GM18519 (cell line): ENCODE measurements around the gene PARP8.
A peak's percentile ranks its signal among the peaks of the same experiment; 100 is the strongest.
"Not testable (repeated sequence)": the region's sequence is repeated elsewhere in the genome, so short reads cannot be mapped to it uniquely, and the experiment has no call there.

Source experiments
- ATAC-seq: cut with Tn5 transposase; IDR thresholded peaks from one replicate; pipeline ENCODE4 v1.9.1; 2021; ENCODE audit warnings: mild to moderate bottlenecking, moderate library complexity; ENCODE audit not compliant: unreplicated experiment, low FRiP score

The PARP8 gene, protein sequence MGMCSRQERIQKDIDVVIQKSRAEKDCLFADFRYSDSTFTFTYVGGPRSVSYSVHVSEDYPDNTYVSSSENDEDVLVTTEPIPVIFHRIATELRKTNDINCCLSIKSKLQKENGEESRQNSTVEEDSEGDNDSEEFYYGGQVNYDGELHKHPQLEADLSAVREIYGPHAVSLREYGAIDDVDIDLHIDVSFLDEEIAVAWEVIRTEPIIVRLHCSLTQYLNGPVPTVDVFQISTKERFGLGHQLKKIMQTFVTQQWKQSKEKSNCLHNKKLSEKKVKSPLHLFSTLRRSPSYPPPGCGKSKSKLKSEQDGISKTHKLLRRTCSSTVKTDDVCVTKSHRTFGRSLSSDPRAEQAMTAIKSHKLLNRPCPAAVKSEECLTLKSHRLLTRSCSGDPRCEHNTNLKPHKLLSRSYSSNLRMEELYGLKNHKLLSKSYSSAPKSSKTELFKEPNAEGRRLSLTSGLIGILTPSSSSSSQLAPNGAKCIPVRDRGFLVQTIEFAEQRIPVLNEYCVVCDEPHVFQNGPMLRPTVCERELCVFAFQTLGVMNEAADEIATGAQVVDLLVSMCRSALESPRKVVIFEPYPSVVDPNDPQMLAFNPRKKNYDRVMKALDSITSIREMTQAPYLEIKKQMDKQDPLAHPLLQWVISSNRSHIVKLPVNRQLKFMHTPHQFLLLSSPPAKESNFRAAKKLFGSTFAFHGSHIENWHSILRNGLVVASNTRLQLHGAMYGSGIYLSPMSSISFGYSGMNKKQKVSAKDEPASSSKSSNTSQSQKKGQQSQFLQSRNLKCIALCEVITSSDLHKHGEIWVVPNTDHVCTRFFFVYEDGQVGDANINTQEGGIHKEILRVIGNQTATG

DNA sequence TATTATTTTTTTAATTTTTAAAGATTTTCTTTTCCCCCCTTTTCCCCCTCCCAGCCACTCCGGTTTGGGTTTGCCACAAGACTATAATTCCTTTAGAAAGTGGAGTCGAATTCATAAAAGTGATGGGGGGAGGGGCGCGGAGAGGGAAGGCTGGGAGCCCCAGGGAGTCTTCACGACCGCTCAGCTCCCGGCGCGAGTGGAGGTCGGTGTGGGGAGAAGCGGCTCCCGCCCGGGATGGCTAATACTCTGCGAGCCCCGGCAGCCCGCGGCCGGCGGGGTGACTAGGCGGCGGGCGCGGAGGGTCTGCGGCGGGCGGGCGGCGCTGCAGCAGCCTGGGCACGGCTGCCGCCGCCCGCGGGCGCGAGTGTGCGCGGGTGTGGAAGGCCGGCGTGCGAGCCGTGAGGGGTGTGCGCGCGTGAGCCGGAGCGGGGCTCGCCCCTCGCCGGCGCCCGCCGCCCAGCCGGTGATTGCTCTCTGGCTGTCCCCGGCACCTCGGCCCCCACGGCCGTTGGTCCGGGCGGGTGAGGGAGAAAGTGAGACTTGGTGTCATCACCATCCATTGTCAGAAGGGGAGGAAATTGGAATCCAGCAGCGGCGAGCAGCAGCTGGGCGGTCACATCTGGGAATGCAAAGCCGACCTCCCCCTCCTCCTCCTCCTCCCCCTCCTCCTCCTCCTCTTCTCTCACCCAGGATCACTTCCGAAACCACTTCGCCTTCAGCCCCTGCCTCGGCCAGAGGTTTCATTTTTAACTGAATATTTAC lies at the start of gene PARP8:
PARP8 (plus strand) TSS at position 377 of the 762 bp plus-strand sequence. CDS start 459 bp downstream, outside the sequence.
- ATAC-seq = peak; percentile 37

DNA sequence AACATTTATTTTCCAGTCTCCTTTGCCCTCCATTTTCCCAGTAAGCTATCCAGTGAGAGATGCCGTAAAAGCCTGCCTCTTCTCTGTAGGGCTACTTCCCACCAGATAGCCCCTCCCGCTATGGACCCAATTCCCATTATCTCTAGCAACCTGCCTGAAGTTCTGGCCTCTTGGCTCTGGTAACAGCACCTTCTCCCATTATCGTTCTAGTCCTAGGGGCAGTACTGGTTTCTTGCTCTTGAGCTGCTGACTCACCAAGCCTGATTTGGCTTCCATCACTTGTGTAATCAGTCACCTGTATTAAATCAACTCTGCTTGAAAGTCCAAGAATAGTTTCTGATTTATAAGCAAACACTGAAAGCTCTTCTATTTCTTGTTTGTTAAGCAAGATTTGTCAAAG lies 42.8 kb upstream of the PARP8 start:
- ATAC-seq = no peak

DNA sequence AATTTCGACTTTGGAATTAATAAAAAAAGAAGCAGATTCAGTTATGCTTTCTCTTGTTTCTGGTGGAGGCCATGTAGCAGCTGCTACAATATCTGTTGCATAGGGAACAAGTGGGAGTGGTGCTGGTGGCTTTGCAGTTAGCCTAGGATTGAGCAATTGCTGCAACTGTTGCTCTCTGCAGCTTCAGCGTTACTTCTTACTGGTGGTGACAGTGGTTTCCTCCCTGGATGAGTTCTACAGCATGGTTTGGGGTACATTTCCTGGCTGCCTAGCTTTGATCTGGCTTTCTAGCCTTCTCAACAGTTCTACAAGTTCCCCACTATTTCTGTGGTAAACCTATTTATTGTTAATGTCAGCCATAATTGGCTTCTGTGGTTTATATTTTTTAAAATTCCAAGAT lies 31.6 kb upstream of the PARP8 start:
- not testable (repeated sequence) for ATAC-seq

DNA sequence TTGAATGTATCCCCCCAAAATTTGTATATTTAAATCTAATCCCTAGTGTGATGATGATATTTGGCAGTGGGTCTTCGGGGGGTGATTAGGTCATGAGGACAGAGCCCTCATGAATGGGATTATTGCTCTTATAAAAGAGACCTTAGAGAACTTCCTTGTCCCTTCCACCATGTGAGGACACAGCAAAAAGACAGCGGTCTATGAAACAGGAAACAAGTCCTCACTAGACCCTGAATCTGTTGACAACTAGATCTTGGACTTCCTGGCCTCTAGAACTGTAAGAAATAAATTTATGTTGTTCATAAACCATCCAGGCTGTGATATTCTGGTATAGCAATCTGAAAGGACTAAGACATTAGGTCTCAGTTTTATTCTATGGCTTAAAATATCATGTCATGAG lies 28.9 kb upstream of the PARP8 start:
- not testable (repeated sequence) for ATAC-seq

DNA sequence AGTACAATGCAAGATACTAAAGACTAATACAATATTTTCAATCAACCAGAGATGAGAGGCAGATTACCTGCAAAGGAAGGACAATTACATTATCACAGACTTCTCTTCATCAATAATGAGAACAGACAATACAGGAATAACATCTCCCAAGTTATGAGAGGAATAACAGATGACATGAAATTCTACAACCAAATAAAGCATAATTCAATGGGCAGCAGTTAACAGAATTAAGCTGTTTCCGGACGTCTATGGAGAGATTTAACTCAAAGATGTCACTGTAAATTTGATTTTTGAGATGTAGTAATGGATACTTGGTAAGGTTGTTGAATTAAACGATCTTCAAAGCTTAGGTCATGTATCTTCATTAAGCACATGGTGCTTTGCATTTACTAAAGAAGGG lies 19.8 kb upstream of the PARP8 start:
- ATAC-seq = no peak

DNA sequence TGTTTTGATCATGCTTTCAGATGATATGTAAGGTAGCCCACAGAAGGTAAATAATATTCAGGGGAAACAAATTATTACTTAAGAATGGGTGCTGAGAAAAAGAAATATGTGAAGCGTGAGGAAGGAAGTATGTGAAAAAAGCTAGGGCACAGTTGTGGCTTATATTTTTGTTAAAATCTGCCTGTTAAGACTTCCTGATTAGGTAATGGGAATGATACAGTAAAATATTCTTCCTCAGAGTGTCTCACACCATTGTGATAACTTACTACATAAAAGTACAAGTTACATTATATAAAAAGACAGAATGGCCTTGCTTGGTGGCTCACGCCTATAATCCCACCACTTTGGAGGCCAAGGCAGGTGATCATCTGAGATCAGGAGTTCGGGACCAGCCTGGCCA lies 18.7 kb upstream of the PARP8 start:
- no peak for ATAC-seq

DNA sequence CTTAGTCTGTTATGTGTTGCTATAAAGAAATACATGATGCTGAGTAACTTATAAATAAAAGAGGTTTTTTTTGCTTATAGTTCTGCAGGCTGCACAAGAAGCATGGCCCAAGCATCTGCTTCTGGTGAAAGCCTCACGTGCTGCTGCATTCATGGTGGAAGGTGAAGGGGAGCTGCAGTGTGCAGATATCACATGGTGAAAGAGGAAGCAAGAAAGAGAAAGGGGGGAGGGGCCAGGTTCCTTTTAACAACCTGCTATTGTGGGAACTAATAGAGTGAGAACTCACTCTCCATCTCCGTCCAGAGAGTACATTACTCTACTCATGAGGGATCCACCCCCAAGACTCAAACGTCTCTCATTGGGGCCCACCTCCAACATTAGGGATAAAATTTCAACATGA lies 12.5 kb upstream of the PARP8 start:
- peak; percentile 91 for ATAC-seq

DNA sequence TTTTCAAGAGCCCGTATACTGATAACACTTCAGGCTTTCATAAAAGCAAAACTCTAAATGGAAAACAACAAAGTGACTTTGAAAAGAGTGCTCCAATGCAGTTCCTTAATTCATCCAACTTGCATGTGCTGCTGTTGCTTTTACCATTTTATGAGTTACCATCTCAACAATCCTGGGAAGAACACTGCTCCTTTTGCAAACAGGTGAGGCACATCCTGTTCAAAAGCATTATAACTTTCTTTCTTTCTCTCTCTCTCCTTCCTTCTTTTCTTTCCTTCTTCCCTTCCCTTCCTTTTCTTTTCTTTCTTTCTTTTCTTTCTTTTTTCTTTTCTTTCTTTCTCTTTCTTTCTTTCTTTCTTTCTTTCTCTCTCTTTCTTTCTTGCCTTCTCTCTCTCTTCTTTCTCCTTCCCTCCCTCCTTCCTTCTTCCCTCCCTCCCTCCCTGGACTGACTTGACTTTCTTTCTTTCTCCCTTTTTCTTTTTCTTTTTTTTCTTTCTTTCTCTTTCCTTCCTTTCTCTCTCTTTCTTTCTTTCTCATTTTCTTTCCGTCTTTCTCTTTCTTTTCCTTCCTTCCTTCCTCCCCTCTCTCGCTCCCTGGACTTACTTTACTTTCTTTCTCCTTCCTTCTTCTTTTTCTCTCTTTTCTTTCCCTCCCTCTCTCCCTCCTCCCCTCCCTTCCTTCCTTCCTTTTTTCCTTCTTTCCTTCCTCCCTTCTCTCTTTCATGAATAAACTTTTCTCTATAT lies 11.2 kb upstream of the PARP8 start:
- no peak for ATAC-seq

DNA sequence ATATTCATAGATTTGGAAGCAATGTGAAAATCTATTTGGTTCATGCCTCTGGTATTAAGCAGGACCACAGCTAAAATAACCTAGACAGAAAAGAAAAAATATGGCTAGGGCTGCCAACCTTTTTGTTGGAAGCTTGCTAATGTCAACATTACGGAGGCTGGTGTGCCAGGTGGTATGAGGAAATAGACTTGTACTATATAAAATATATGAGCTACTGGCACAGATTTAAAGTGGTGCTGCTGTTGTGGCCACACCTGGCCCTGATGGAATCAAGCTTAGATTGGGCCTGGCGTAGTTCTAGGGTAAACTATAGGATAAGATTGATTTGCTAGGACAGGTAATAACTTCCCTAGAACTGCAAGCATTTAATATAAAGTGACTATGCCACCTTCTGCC lies 10.6 kb upstream of the PARP8 start:
- no peak for ATAC-seq

DNA sequence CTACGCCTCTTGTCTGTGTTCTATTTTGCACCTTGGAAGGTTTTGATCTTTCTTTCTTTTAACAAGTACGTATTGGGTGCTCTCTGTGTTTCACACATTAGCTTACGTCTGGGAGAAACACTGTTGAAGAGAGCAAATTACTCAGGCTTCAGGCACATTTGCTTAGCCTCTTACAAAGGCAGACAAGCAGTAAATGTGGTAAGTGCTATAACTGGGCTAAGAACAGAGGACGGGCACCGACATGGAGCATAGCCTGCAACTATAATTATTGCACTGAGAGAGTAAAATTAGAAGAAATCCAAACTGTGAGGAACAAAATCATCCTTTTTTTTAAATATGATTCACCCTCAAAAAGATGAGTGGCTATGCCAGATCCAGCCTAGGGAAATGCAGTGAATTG lies 9.4 kb upstream of the PARP8 start:
- ATAC-seq = no peak

DNA sequence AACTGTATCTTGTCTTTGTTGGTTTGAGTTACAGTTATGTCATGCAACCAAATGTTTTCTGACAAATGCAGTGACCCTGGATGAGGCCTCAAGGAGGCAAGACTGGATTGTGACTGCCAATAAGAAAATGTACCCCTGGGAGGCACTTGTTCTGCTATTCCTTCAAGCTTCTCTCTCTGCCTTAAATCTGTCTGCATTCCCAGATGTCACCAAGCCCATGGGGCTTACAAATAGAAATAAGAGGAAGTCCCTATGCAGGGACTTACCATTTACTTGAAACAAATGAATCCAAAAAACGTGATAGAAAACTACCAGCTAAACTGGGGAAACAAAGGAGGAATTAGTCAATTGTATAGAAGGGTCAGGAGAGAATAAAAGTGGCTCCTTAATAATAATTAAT lies 8.2 kb upstream of the PARP8 start:
- ATAC-seq = no peak

DNA sequence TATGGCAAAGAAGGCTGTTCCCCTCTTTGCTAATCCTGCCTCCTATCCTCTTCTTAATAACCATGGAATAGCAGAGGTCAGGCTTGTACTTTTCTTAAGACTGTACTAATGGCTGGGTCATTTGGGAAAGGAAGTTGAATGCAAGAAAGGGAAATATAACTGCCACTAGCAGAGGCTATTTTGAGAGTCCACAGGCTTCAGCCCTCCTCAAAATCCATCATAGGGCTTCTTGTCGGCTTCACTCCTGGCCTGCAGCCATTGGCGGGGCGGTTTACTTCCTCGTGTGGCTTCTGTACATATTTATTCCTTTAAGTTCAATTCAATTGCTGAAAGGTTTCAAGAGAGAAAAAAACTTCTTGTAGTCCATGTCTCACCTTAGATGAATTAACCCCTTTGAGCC lies 2.8 kb upstream of the PARP8 start:
- no peak for ATAC-seq

DNA sequence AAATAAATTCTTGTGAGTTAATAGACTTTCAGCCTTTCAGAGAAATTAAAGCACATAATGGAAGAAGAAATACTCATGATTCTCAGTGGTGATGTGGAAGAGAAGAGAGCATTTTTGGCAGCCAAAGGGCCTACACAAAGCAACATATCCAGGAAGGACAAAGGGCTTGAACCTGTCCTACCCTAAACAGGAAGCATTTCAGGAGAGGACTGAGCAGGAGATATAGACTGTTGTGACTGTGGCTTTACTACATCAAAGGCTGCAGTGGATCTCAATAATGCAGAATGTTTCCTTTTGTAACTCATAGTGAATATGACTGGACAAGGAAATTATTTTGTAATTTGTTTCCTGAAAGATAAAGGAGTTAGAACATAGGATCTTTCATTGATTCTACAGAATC lies 1.3 kb upstream of the PARP8 start:
- no peak for ATAC-seq

DNA sequence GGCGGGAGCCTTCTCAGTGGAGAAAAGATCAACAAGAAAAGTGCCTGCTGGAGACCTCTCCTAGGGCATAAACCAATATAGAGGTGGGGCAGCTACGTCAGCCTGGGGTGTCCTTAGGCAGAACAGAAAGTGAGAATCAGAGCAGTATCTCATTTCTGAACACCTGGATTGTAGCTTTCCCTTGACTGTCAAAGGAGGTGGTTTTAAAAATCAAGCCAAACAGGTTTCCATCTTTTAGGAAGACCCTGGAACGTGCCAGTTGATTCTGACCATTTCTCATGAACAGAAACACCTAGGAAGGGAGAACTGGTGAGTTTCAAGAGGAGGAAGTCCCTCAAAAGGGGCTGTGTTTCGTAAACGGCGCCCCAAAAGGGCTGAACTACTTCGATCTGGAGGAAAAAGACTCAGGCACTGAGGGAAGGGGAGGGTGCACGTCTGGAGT lies 655 bp upstream of the PARP8 start:
- not testable (repeated sequence) for ATAC-seq

DNA sequence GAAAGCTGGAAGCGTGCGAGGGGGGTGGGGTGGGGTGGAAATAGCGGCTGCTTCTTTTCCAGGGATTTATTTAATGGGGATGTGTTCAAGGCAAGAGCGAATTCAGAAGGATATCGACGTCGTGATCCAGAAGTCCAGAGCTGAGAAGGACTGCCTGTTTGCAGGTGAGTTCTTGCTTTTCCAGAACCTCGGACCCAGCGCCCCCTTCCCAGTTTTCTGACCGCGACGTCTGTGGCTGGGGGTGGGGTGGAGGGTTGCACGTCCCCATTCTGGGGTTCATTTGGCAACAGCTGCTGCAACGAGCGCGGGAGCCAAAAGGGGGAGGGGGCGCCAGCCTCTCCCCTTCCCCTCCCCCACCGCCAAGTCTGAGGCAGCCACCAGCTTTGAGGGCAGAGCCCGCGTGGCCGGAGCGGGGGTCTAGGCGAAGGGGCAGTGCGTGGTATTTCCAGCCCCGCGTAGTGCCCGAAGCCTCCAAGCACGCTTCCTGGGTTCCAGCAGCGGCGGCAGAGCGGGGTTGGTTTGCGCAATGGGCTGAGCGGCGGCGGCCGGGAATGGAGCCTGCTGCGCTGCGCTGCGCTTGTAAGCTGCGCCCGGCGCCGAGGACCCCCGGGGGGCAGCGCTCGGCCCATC lies 701 bp downstream of the PARP8 start:
- peak; percentile 20 for ATAC-seq

DNA sequence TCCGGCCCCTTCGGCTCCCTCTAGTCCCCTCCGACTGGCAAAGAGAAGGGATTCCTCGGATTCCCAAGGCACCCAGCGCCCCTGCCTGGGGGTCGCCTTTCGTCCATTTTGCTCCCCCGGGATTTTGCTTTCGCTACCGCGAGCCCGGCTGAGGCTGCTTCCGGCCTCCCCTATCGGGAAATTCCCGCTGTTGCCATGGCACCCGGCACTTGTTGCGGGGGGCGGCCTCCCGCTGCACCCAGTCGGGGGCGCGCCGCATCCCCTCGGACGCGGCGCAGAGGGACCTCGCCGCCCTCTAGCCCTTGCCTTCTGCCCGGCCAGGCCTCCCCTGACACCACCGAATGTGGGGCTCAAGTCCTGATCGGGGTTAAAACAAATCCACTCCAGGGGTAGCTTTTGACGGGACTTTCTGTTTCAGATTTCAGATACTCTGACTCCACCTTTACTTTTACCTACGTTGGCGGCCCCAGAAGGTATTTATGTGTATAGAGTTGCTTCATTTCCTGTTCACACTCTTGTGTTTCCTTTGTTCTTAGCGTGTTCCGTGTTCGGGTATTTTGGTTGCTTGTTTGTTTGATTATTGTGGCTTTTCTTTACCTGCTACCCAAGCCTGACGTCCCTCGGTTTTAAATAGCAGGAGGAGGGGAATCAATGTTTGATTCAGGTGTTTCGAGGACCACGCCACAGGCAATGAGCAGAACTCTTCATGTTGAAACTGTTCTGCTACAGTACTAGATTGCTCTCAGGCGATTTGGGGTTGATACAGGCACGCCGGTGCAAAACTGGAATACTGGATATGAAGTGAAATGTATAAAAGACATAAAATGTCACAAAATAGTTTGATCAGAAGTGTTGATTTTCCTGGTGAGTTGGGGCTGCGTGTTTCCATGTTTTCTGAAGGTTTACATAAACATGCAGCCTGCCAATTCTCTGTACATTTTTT lies 1.5 kb downstream of the PARP8 start:
- ATAC-seq = peak; percentile 84

DNA sequence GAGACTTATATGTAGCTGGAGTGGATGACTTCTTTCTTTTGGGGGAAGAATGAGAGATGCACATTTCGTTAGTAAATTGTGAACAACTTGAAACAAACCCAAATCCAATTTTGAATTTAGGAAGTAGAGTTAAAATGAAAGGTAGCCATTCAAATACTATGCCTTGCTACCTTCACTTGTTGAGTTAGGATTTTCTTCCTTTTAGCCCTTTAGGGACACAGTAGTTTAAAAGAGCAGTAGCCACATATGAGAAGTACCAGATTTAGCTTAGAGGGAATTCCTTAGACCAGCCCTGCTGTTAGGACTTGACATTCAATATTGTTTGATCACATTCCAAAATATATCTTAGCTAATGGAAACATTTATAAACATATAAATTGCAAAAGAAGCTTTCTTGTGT lies 2.2 kb downstream of the PARP8 start:
- not testable (repeated sequence) for ATAC-seq

DNA sequence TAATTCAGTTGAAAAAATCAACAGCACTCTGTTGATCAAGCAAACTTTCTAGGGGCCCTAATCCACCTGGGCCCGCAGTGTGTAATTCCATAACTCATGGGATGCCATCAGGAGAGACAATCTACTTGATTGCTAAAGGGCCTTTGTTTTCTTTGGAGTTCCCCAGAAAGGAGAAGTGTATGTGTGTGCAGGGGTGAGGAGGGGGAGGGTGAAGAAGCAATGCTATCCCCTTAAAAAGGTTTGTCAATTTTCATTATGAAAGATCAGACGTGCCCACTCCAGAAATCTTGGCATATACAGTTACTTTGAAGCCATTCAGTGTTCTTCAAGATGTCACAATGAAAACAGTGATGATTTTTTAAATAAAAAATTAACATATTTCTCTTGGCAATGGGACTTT lies 6.2 kb downstream of the PARP8 start:
- ATAC-seq = no peak

DNA sequence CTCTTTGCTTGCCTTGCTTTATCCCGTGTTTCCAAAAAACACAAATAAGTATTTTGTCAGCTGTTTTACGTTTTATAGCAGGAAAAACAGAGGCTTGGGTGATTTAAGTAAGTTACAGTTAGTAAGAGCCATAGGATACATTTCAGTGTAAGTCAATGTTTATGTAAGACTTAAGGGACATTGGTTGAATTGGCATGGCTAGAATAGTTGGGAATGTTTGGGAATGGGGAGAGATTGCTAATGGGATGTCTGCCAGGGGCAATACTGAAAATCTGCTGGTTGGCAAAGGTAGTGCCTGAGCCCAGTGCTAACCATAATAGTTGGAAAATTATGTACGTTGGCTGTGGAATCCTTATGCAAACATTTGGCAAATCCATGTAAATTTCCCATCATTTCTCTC lies 7.0 kb downstream of the PARP8 start:
- not testable (repeated sequence) for ATAC-seq
